Neural cell (in vitro differentiated cells): Measurements from ENCODE around the gene ADAM23.

Experiments used
- EP300 ChIP-seq: fragments of 450-650 bp; conservative IDR thresholded peaks from 2 replicates; pipeline ENCODE4 v1.6.1; 2014; ENCODE audit warnings: antibody characterized with exemption, mild to moderate bottlenecking, moderate library complexity; ENCODE audit not compliant: poor library complexity, severe bottlenecking
- EZH2 ChIP-seq: fragments of 200-600, 300-800 bp; shearing (Covaris generic), sonication (generic); IDR thresholded peaks from 2 replicates; pipeline ENCODE4 v1.6.1; 2014; ENCODE audit warnings: antibody characterized with exemption, low read length, borderline replicate concordance, mild to moderate bottlenecking; ENCODE audit not compliant: insufficient read depth, poor library complexity, severe bottlenecking
- TF ChIP-seq, protein P1 (sequence below): fragments of 450-650 bp; IDR thresholded peaks from 2 replicates; pipeline ENCODE4 v1.5.1; 2014; ENCODE audit warnings: antibody characterized with exemption, mild to moderate bottlenecking, moderate library complexity; ENCODE audit not compliant: poor library complexity, severe bottlenecking

GRCh38 chr2:206615417-206616089 is 172.2 kb downstream of the ADAM23 start:
- TF ChIP-seq, protein P1, sequence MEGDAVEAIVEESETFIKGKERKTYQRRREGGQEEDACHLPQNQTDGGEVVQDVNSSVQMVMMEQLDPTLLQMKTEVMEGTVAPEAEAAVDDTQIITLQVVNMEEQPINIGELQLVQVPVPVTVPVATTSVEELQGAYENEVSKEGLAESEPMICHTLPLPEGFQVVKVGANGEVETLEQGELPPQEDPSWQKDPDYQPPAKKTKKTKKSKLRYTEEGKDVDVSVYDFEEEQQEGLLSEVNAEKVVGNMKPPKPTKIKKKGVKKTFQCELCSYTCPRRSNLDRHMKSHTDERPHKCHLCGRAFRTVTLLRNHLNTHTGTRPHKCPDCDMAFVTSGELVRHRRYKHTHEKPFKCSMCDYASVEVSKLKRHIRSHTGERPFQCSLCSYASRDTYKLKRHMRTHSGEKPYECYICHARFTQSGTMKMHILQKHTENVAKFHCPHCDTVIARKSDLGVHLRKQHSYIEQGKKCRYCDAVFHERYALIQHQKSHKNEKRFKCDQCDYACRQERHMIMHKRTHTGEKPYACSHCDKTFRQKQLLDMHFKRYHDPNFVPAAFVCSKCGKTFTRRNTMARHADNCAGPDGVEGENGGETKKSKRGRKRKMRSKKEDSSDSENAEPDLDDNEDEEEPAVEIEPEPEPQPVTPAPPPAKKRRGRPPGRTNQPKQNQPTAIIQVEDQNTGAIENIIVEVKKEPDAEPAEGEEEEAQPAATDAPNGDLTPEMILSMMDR, result no peak
- no peak for TF ChIP-seq EZH2
- no peak for TF ChIP-seq EP300
